Measurements from ENCODE around the gene TAF12.

- TF ChIP-seq MAX (IDR thresholded peaks at IDR 0.05; ENCODE audit: low read depth) (peak; percentile 64), POLR2AphosphoS5 (IDR thresholded peaks at IDR 0.05; ENCODE audit: low read depth, low read length) (no peak; the same call in 1 of the 2 replicates), USF1 (IDR thresholded peaks at IDR 0.05; ENCODE audit: borderline replicate concordance, low read depth) (no peak), JUND (IDR thresholded peaks at IDR 0.05) (no peak)
Measured at GRCh38 chr1:28668191-28668955, 25.5 kb upstream of the TAF12 start, which contains the start of gene GMEB1.

Data from SK-N-SH (cell line).